ENCODE measurements around the gene VWA8.
A peak's percentile ranks its signal among the peaks of the same experiment; 100 is the strongest.
"Not testable (repeated sequence)": the region's sequence is repeated elsewhere in the genome, so short reads cannot be mapped to it uniquely, and the experiment has no call there.

VWA8 gene

GRCh38 chr13:41970022-41970421, 9.1 kb upstream of the VWA8 start:
- no peak for DNase-seq (ENCODE audit: extremely low spot score, insufficient read length, low read depth)
- FAIRE-seq: peak; percentile 56

- DNase-seq (ENCODE audit: extremely low spot score, insufficient read length, low read depth) (no peak), FAIRE-seq (no peak)
Observed at GRCh38 chr13:41969072-41969471, 8.2 kb upstream of the VWA8 start.

DNA sequence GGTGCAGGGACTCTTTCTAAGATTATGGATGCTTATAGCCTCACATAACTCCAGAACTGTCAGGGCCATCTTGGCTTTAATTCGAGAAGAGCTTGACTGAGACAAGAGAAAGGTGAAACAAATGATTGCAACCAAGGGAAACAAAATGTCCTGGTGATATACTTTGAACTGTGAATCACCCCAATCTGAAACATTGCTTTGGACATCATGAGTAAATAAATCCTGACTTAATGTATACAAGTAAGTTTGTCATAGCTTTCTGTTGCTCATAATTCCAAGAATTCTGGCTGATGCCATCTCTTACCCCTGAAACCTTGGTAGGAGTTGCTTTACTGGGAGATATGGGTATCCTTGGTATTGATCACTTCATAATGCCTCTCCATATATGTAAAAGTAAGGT, 5.8 kb upstream of the VWA8 start:
- no peak for DNase-seq (ENCODE audit: extremely low spot score, insufficient read length, low read depth)
- no peak for FAIRE-seq

DNA sequence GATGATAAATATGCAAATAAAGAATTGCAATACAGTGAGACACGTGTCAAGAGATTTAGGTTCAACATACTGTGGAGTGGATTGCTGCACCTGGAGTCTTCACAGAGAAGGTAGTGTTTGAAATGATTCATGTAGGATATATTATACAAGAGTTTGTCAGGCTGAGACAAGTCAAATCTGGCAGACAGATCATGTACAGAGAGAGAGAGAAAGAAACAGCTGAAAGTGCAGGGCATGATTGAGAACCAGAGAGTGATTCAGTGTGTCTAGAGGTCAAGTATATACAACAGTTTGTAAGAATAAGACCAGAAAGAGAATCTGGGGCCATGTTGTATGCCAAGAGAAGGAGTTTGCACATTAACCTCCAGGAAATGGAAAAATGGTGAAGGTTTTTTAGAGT, 2.1 kb upstream of the VWA8 start:
- DNase-seq (ENCODE audit: extremely low spot score, insufficient read length, low read depth) (no peak), FAIRE-seq (no peak)

GRCh38 chr13:41961466-41961760, 504 bp upstream of the VWA8 start:
- peak; percentile 26 for FAIRE-seq
- no peak for DNase-seq (ENCODE audit: extremely low spot score, insufficient read length, low read depth)

- FAIRE-seq: peak; percentile 29
- DNase-seq (ENCODE audit: extremely low spot score, insufficient read length, low read depth): no peak
Observed at GRCh38 chr13:41960211-41960636, 685 bp downstream of the VWA8 start.

- no peak for DNase-seq (ENCODE audit: extremely low spot score, insufficient read length, low read depth)
- peak; percentile 53 for FAIRE-seq
Observed at GRCh38 chr13:41956272-41956671, 4.6 kb downstream of the VWA8 start.

GRCh38 chr13:41955605-41956004, 5.3 kb downstream of the VWA8 start:
- no peak for DNase-seq (ENCODE audit: extremely low spot score, insufficient read length, low read depth)
- no peak for FAIRE-seq

DNA sequence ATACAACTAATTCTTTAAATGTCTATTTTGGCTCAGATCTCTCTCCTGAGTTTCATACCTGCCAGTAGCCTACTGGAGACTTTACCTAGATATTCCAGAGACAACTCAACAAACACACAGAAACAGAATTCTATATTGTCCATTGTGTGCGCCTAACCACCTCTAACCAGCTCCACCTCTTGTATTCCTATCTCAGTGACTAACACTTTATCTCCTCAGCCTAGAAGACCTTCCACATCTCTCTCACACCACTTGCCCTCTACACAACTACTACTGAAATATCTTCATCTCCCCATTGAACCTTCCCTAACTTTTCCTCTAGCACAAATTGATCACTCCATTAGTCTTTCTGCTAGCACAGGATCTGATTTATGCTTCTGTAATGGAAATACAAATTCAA, 6.7 kb downstream of the VWA8 start:
- DNase-seq (ENCODE audit: extremely low spot score, insufficient read length, low read depth) (no peak), FAIRE-seq (no peak)

- FAIRE-seq (no peak), DNase-seq (ENCODE audit: extremely low spot score, insufficient read length, low read depth) (no peak)
Observed at GRCh38 chr13:41952749-41953148, 8.2 kb downstream of the VWA8 start.

DNA sequence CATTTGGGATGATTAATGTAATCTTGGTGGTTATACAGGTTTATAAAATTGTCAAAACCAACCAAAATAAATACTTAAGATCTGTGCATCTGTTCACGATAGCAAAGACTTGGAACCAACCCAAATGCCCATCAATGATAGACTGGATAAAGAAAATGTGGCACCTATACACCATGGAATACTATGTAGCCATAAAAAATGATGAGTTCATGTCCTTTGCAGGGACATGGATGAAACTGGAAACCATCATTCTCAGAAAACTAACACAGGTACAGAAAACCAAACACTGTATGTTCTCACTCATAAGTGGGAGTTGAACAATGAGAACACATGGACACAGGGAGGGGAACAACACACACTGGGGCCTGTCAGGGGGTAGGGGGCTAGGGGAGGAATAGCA, 11.8 kb downstream of the VWA8 start:
- FAIRE-seq; DNase-seq (ENCODE audit: extremely low spot score, insufficient read length, low read depth): not testable (repeated sequence)

GRCh38 chr13:41945926-41946325, 15.0 kb downstream of the VWA8 start:
- DNase-seq (ENCODE audit: extremely low spot score, insufficient read length, low read depth): no peak
- no peak for FAIRE-seq

DNA sequence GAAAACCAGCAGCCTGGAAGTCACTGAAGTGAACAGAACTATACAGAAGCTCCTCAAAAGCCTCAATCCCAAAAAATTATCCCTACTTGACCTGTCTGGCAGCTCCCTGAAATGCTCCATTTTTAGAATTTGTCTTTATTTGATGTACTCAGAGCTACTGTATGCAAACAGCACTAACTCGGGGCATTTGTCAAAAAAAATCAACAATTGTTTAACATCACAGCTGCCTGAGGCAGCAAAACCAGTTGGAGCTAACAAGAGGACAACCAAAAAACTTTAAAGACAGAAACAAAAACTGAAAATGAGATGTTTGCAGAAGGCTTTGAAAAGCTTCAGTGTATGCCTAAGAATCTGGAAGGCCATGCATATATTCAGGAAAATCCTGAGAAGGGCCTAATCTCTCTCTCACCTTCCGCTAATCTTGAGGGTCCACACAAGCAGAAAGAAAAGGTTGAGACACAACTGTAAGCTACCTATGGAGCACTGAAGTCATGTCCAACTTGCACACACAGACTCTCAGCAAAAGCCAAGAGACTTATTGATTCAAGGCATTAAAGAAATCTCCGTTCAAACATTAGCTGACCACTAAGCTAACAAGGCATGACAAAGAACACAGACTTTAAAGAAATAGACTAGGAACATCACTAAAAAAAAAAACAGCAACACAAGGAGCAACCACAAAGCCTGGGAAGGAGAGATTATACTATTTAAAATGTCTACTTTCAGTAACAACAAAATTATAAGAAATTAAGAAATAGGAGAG, 16.1 kb downstream of the VWA8 start:
- FAIRE-seq: no peak

DNA sequence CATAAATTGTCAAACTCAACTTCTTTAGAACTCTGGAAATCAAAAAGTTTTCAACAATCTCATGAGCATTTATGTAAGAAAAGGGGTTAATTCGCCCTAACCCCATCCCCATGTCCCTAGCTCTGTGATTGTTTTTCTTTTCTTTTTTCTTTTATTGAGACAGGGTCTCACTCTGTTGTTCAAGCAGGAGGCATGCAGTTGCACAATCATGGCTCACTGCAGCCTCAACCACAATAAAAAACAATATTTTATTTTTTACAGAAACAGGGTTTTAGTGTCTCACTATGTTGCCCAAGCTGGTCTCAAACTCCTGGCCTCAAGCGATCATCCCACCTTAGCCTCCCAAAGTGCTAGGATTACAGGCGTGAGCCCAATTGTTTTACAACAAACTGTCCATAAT, 16.7 kb downstream of the VWA8 start:
- DNase-seq (ENCODE audit: extremely low spot score, insufficient read length, low read depth): no peak
- no peak for FAIRE-seq

More for the DNA sequence above, 16.1 kb downstream of the VWA8 start:
- DNase-seq (ENCODE audit: extremely low spot score, insufficient read length, low read depth): no peak

DNA sequence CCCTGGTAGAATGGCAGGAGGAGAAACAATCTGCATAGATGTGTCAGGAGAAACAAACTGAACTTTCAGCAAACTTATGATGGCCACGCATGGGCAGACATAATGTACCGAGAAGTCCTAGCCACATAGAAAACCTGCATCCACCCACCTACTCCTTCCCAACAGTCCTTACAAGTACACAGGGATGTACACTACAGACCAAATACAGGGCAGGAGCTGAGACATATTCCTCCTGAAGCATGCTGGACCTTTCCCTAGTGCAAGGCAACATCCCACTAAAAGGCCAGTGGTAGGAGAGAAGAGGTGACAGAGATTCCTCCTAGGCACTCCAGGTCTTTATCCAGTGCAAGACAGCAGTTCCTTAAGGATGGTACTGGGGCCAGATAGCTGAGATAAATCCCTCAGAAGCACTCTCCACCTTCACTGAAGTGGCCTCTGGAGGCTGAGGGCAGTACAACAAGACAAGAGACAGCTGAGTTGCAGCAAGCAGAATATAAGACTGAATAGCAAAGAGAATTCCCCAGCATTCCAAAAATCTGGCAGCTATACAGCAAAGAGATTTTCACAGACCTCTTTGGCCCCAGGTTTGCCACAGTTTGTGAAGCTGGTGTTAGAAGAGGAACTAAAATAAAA, 18.3 kb downstream of the VWA8 start:
- DNase-seq (ENCODE audit: extremely low spot score, insufficient read length, low read depth) (no peak), FAIRE-seq (peak; percentile 31)

DNA sequence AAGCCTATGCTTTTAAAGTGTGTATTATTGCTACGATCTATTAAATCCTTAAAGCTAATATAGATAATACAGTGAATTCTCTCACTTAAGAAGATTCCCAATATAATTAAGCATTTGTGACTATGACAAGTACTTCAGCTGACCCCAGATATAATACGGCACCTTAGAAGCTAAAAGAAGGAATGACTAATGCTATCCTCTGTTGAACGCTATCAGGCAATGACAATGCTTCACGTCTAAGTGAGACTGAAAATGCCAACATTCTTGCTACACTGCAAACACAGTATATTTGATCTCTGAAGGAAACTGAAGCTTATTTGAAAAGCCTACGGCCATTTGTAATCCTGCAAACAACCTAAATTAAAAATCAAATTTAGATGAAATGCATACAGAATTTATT, 19.7 kb downstream of the VWA8 start:
- FAIRE-seq (no peak), DNase-seq (ENCODE audit: extremely low spot score, insufficient read length, low read depth) (no peak)

GRCh38 chr13:41939398-41939797, 21.5 kb downstream of the VWA8 start:
- FAIRE-seq (no peak), DNase-seq (ENCODE audit: extremely low spot score, insufficient read length, low read depth) (no peak)

DNA sequence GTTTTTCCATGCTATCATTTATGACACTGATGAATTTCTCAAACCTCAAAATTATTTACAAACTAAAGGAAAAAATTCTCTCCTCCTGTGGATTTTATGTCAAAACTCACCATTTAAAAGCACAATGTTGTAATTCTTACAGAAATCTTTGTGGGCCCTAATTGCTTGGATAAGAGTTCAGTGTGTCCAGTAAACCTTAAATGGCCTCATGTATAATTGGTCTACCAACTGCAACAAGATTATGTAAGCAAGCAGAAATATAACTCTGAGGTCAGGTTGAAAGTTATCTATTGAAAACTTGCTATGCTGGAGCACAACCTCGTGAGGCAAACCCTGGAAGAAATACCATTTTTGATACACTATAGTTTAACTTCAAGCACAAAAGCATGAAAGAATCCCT, 22.0 kb downstream of the VWA8 start:
- FAIRE-seq: peak; percentile 15
- no peak for DNase-seq (ENCODE audit: extremely low spot score, insufficient read length, low read depth)

- FAIRE-seq: no peak
Observed at GRCh38 chr13:41937388-41937787, 23.5 kb downstream of the VWA8 start.

GRCh38 chr13:41935501-41935900, 25.4 kb downstream of the VWA8 start:
- FAIRE-seq: no peak
- no peak for DNase-seq (ENCODE audit: extremely low spot score, insufficient read length, low read depth)

More at GRCh38 chr13:41937388-41937787, 23.5 kb downstream of the VWA8 start:
- no peak for DNase-seq (ENCODE audit: extremely low spot score, insufficient read length, low read depth)

- no peak for DNase-seq (ENCODE audit: extremely low spot score, insufficient read length, low read depth)
- FAIRE-seq: no peak
Observed at GRCh38 chr13:41934994-41935393, 25.9 kb downstream of the VWA8 start.

GRCh38 chr13:41934120-41934519, 26.8 kb downstream of the VWA8 start:
- peak; percentile 49 for FAIRE-seq
- no peak for DNase-seq (ENCODE audit: extremely low spot score, insufficient read length, low read depth)
